ENCODE measurements around the gene SCN1A. TPM values are rescaled to one million over a fixed set of nuclear protein-coding genes. Genes with fewer than 3 reads are reported as not detected.

Gene SCN1A
- total RNA-seq, 2 donors from 2014 or later, result not detected

- intact Hi-C loops (cut with DNase I, micrococcal nuclease), result no loop called here
- ATAC-seq (no peak), DNase-seq (no peak)
Measured at GRCh38 chr2:166091439-166091838, 36.4 kb downstream of the SCN1A start.

DNA sequence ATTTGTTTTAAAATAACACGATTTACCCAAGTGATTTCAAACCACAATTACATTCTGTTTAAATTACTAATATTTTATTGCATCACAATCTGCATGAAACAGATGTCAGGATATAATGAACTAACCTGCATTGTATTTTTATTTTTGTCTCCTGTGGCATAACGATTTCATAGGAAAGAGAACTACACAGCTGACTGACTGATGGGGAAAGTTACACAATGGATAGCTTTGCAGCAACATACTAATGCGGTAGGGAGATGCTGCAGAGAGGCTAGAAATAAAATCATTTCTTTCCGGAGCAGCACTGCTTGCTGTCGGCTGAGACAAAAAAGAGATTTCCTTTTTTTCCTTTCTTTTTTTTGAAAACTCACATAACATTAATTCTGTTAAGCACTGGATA lies 36.9 kb downstream of the SCN1A start:
- intact Hi-C loops (cut with DNase I, micrococcal nuclease), result no loop called here
- ATAC-seq (no peak), DNase-seq (no peak)

- ATAC-seq, result no peak
- intact Hi-C loops (cut with DNase I, micrococcal nuclease), result no loop called here
- DNase-seq, result no peak
Measured at GRCh38 chr2:166090346-166090745, 37.5 kb downstream of the SCN1A start.

GRCh38 chr2:166088634-166089033 lies 39.2 kb downstream of the SCN1A start:
- ATAC-seq (no peak), DNase-seq (no peak)
- intact Hi-C loops (cut with DNase I, micrococcal nuclease), result no loop called here

GRCh38 chr2:166084301-166084700 lies 43.5 kb downstream of the SCN1A start:
- ATAC-seq (no peak), DNase-seq (no peak)
- intact Hi-C loops (cut with DNase I, micrococcal nuclease), result no loop called here

DNA sequence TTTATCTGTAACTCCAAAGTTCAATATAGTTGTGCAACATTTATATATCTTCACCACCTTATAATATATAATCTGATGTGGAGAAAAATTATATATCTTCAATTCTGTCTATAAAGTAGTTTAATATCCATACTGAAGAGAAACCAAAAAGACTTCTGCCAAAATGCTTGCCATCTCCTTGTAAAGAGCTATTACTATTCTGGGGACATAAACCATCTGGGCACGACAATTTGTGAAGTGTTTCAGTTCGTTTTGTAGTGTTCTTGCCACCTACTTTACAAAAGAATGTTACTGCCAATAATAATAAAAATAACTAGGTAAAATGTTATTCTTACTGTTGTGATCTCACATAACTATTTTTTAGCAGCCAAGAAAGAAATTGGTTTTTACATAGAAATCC lies 45.1 kb downstream of the SCN1A start:
- ATAC-seq (no peak), DNase-seq (no peak)
- intact Hi-C loops (cut with DNase I, micrococcal nuclease), result no loop called here

DNA sequence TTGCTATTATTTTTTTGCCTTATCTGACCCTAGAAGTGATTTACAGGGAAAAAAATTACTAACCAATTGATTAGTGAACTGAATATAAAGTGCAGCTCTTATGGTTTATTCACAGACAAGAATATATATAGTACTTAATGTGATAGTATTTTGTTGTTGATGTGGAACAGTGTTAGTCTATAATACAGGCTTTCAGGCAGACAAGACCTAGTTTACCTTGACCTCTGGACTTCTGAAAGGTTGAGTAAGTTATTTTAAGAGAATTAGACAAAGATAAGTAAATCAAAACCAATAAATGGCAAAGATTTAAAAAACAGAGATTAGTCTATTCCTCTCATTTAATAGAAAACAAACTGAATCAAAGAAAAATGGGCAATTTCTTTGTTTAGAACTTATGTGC lies 46.0 kb downstream of the SCN1A start:
- DNase-seq (no peak), ATAC-seq (no peak)
- intact Hi-C loops (cut with DNase I, micrococcal nuclease), result no loop called here

DNA sequence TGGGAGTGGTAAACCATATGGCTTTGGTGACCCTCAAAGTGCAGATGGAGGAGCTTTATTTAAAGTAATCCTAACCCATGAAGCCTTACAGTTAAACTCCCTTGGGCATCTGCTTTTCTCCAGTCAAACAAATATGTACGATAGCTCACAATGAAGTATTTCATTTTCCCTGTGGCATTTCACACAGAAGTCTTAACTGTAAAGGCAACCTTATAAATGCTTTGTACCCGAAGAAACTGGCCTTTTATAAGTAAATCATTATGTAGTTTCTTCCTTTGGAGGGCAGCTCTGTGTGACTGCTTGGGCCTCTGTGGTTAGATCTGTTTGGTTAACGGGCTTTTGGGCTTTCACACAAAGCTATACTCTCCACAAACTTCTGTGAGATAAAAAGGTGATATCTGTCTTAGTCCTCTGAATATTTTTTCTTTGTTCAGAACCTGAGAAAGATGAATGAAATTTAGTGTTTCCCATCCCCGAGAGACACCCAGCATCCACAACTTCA lies 46.6 kb downstream of the SCN1A start:
- ATAC-seq (no peak), DNase-seq (no peak)
- intact Hi-C loops (cut with DNase I, micrococcal nuclease), result no loop called here

DNA sequence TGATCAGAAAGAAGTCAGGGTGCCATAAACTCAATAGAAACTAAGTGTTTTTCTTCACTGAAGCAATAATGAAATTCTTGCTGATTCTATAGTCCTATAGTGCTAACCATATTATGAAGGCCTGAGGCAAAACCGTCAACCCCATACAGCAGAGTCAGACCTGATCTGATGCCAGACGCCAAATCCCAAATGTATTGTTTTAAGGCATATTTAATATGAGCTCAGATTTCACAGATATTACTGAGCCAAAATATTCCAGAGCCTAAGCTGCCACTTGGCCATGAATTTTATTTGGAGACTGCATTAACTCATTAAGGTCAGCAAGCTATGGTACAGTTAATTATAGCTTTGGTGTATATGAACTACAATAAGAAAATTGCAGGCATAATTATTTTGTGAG lies 53.4 kb downstream of the SCN1A start:
- no peak for DNase-seq
- intact Hi-C loops (cut with DNase I, micrococcal nuclease), result no loop called here
- no peak for ATAC-seq

GRCh38 chr2:166074011-166074410 lies 53.8 kb downstream of the SCN1A start:
- intact Hi-C loops (cut with DNase I, micrococcal nuclease), result no loop called here
- ATAC-seq, result no peak
- no peak for DNase-seq

DNA sequence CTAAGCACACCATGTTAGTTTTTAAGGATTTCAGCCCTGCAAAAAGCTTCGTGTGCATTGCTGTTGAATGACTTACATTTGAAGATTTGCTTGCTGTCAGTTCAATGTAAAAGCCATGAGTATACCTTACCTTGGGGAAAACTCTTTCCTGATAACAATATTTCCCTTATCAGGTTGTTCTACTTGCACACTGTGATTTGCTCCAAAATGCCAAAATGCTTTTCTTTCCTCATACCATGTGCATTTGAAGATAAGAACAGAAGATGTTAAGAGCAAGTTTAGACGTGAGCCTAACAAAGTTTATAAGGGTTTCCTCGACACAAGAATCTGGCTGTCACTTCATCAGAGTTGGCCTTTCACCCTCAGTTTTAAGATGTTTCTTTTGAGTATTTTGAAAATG lies 57.6 kb downstream of the SCN1A start:
- DNase-seq, result no peak
- ATAC-seq, result no peak
- intact Hi-C loops (cut with DNase I, micrococcal nuclease), result no loop called here

DNA sequence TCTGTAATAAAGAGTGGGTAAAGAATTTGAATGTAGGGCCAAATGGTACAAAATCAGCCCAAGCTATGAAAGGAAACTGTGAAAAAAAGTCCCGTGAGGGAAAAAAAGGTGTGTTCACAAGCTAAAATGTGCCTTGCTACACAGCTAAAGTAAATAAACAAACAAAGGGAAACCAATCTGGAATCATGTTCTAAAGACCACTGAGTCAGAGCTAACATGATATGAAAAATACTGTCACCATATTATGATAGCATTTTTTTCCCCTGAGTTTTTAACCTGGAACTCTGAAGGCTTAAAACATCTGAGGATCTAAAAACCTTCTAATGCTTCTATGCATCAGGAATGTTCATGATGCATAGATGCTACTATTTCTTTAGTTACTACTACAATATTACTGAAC lies 58.8 kb downstream of the SCN1A start:
- no peak for DNase-seq
- intact Hi-C loops (cut with DNase I, micrococcal nuclease), result no loop called here
- no peak for ATAC-seq

DNA sequence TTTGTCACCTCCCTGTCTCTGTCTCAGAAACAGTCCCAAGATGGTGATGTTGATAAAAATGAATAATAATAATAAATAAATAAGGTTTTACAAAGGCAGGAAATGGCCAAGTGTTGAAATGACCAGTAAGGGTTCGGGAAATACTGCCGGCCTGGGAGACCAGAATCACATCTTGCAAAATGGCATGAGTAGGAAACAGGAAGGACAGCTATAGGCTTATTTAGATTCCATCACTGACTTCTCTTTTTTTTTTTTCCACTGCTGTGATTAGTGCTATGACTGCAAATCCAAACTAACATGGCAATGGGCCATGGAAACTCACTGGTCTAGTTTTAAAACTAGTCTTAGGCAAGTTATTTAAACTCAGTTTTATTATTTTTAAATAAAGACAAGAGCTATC lies 60.6 kb downstream of the SCN1A start:
- intact Hi-C loops (cut with DNase I, micrococcal nuclease), result no loop called here
- DNase-seq, result no peak
- no peak for ATAC-seq

GRCh38 chr2:166060191-166060590 lies 67.6 kb downstream of the SCN1A start:
- no peak for ATAC-seq
- no peak for DNase-seq
- intact Hi-C loops (cut with DNase I, micrococcal nuclease), result no loop called here

- intact Hi-C loops (cut with DNase I, micrococcal nuclease), result loop anchor here in 1 of 2 donors (5.0 kb wide), 1 partner anchor 70 kb away; the partner anchor contains the start of gene SCN1A
- ATAC-seq, result no peak
- no peak for DNase-seq
Measured at GRCh38 chr2:166057370-166058164, 70.3 kb downstream of the SCN1A start.

DNA sequence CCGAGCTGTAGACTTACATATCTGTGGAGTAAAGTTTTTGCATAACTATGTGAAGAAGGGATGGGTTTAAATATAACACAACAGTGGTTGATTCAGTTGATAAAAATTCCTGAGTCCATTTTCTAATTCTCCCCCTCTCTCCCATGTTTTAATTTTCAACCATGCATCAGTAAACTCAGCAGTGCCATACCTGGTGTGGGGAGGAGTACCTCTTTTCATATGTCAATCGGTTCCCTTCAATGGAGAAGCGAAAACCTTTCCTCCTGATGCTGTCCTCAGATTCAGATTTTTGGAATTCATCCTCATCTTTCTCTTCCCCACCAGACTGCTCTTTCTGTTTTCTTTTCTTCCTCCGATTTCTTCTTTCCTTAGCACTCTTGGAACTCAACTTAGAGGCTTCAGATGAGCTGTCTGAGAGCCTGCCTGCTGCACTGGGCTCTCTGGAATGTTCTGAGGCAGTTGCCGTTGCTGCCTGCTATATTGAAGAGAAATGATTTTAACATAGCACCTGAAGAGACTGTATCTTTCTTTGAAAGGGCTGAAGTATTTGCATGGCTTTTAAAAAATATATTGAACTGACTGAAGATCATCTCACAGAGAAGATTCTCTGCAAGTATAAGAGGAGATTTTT lies 82.9 kb downstream of the SCN1A start:
- no peak for ATAC-seq
- intact Hi-C loops (cut with DNase I, micrococcal nuclease), result no loop called here
- no peak for DNase-seq

- no peak for ATAC-seq
- intact Hi-C loops (cut with DNase I, micrococcal nuclease), result no loop called here
- DNase-seq, result no peak
Measured at GRCh38 chr2:166042768-166043390, 84.9 kb downstream of the SCN1A start.

DNA sequence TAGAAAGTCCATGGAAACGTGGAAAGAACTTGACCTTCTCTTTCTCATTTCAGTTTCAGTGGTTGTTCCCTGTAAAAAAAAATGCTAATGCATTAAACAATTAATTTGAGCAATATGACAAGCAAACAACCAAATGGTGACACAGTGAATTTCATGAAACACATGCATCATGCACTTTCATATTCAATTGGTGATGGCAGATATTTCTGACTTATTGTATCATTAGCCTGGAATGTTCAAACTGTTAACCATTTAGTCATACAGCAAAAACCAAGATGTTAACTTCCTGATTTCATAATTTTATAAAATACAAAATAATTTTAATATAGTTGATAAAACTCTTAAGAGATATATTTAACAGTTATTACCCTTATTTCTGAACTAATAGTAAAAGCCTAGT lies 85.5 kb downstream of the SCN1A start:
- intact Hi-C loops (cut with DNase I, micrococcal nuclease), result no loop called here
- DNase-seq (no peak), ATAC-seq (no peak)

- DNase-seq (no peak), ATAC-seq (no peak)
- intact Hi-C loops (cut with DNase I, micrococcal nuclease), result no loop called here
Measured at GRCh38 chr2:166041613-166042012, 86.2 kb downstream of the SCN1A start.

- DNase-seq (no peak), ATAC-seq (no peak)
- intact Hi-C loops (cut with DNase I, micrococcal nuclease), result no loop called here
Measured at GRCh38 chr2:166032361-166032760, 95.5 kb downstream of the SCN1A start.

All from left colon (tissue), 2 donors.